HG02970 (cell line): ENCODE results near the gene PHLDA2.

ENCODE experiments used
- ATAC-seq: cut with Tn5 transposase; IDR thresholded peaks from one replicate; pipeline ENCODE4 v1.9.1; 2021; ENCODE audit warnings: mild to moderate bottlenecking, moderate library complexity, moderate number of reproducible peaks; ENCODE audit not compliant: unreplicated experiment, low FRiP score

The PHLDA2 gene

DNA sequence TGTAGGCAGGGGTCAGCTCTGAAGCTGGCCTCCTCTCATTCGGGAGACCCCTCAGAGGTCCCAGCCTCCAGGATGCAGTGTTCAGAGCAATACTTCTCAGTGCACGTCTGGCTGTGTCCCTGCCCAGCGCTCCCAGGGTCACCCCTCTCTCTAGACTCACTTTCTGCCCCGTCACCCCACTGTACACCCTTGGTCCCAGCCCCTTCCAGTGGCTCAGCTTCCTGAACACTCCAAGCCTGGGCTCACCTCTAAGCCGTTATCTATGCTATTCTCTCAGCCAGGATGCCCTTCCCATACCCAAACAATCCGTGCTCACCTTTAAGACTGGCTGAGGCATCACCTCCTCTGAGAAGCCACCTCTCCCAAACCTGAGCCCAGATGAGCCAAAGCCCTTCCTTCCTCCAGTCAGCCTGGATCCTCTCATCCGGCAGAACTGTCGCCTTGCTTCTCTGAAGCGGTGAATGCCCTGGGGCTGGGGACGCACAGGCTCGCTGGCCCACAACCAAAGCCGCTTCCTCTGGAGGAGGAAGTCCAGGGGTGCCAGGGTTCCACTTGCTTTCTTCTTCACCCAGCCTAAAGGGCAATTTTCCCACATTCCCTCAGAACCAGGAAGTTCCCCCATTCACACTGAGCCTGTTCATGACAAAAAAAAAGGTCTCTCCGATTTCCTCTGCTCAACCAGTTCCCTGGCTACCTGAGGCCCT is 30.0 kb downstream of the PHLDA2 start:
- no peak for ATAC-seq

DNA sequence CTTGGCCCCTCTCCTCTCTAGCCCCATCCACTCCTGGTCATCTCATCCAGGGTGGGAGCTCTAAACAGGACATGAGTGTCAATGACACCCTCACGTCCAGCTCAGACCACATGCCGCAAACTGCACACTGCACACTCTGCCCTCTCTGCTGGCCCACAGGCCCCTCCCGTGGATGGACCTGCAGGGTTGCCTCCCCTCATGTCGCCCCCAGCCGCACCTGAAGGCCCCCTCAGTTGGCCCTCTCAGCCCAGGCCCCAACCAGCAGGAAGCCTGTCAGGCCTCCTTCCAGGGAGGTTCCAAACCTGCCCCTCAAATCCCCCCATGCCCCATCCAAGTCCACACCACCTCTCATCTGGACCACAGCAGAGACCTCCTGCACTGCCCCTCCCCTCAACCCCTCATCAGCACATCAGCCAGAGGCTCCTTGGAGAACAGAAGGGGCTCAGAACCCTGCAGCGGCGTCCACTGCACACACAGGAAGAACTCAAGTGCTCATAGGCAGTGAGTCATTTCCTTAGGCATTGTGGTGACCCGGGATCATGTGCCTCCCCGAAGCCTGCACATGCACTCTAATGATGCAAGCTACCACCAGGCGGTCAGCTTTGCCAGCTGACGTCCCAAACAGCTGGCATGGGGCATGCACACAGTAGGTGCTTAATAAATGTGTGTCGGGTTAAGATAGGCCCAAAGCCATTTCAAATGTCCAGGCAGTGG is 30.7 kb downstream of the PHLDA2 start:
- no peak for ATAC-seq

- ATAC-seq = no peak
Measured at GRCh38 chr11:2897048-2897447, 32.2 kb downstream of the PHLDA2 start.

DNA sequence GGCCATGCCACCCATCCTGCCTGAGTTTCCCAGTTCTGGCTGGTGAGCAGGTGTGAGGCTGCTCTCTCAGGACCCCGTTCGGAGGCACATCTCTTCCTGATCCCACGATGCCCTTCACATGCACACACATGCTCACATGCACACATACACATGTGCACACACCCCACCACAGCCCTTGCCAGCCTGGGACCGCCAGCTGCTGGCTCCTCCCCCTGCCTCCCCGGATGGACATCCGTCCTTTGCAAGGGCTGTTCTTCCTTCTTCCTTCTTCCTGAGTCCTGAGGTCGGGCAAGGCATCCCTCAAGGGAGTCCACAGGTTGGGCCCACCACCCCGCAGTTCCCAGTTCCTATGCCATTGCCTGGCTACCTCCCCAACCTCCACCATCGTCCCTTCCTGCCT is 33.2 kb downstream of the PHLDA2 start:
- ATAC-seq = no peak

DNA sequence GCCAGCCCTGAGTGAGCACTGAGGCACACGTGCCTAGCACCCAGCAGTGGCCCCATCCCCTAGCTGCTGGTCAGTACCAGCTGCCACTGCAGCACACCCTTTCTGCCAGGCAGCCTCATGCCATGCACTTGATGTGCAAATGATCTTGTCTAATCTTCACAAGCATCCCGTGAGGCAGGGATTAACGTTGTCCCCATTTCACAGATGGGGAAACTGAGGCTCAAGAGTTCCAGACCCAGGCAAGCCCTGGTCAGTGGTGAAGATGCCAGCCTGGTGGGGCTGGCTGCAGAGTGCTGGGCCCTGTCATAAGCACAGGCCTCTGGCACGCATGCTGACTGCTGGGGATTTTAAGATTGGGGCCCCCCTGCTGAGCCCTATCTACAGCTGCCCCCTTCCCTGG is 35.3 kb downstream of the PHLDA2 start:
- no peak for ATAC-seq

GRCh38 chr11:2892967-2893528 is 36.2 kb downstream of the PHLDA2 start:
- no peak for ATAC-seq

GRCh38 chr11:2892215-2892966 is 36.8 kb downstream of the PHLDA2 start:
- no peak for ATAC-seq

- ATAC-seq = no peak
Measured at GRCh38 chr11:2891326-2892214, 37.6 kb downstream of the PHLDA2 start.

GRCh38 chr11:2890466-2891294 is 38.5 kb downstream of the PHLDA2 start:
- no peak for ATAC-seq

GRCh38 chr11:2889362-2890273 is 39.6 kb downstream of the PHLDA2 start:
- no peak for ATAC-seq

- ATAC-seq = no peak
Measured at GRCh38 chr11:2888266-2888968, 40.8 kb downstream of the PHLDA2 start.

GRCh38 chr11:2887515-2888195 is 41.6 kb downstream of the PHLDA2 start:
- ATAC-seq = no peak

- no peak for ATAC-seq
Measured at GRCh38 chr11:2886936-2887335, 42.3 kb downstream of the PHLDA2 start.

DNA sequence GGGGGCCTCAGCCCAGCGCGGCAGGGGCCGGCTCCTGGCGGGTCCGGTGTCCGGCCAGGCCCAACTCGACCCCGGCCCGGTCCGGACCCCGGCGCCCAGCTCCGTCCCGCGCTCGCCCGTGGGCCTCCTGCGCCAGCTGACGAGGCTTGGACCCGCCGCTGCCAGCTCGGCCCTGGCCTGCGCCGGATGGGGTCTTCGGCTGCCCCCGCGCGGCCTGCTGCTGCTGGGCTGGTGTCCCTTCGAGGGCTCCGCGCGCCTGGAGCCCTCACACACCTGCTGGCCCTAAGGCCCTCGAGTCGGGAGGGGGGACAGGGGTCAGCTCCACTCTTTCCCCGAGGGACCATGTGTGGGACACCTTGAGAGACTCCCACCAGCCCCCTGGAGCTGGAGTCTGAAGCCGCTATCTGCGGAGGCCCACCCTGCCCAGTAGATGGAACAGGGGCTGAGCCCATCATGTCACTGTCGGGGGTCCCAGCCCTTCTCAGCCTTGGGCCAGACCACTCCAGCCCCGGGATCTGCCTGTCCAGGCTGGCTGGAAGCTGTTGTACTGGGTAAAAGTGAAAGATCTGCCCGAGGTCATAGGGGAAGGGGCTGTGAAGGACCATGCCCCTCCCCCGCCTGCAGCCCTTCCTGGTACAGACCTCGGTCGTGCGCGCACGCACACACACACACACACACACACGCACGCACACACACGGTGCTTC is 42.9 kb downstream of the PHLDA2 start:
- ATAC-seq = no peak

GRCh38 chr11:2885678-2886081 is 43.5 kb downstream of the PHLDA2 start, which contains the start of gene CDKN1C:
TSS of gene CDKN1C (minus strand) at chr11:2885775. CDS start at chr11:2885456, 319 bp downstream.
- ATAC-seq = peak; percentile 75

DNA sequence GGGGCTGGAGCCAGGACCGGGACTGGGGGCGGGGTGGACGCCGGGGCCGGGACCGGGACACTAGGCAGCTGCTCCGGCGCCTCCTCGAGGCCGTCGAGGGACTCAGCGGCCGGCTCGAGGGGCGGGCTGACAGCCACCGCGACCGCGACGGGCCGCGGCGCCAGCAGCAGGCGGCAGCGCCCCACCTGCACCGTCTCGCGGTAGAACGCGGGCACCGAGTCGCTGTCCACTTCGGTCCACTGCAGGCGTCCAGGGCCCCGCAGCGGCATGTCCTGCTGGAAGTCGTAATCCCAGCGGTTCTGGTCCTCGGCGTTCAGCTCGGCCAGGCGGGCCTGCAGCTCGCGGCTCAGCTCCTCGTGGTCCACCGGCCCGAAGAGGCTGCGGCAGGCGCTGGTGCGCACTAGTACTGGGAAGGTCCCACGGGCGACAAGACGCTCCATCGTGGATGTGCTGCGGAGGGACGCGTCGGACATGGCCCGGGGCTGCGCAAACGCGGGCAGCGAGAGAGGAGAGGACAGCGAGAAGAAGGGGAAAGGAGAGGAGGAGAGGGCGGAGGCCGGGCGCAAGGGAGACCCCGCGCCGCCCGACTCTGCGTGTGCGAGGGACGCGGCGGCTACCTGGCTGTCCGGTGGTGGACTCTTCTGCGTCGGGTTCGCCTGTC is 44.1 kb downstream of the PHLDA2 start:
- ATAC-seq = peak; percentile 4
